HepG2 (cell line): ENCODE measurements around the gene SLC5A10. TPM values are rescaled to one million over a fixed set of nuclear protein-coding genes. Genes with fewer than 3 reads are reported as not detected.

Experiments used
- GATAD2A ChIP-seq: IDR thresholded peaks from 2 replicates; pipeline ENCODE4 v1.6.1; 2016
- NFKBIZ ChIP-seq: IDR thresholded peaks from 2 replicates; pipeline ENCODE4 v1.6.1; 2018; ENCODE audit warnings: missing genetic modification reagents, missing compliant biosample characterization
- PTBP1 ChIP-seq: fragments of 200-400 bp; formaldehyde crosslinking; IDR thresholded peaks from 2 replicates; pipeline ENCODE4 v1.6.1; 2018; ENCODE audit warnings: low read length, low read depth; ENCODE audit not compliant: poor library complexity, severe bottlenecking
- SMAD1 ChIP-seq: sonication (generic); formaldehyde crosslinking; IDR thresholded peaks from 2 replicates; pipeline ENCODE4 v1.4.0; 2020; ENCODE audit warnings: missing genetic modification reagents, low read depth, mild to moderate bottlenecking, borderline replicate concordance
- SMYD3 ChIP-seq: sonication (generic); formaldehyde crosslinking; IDR thresholded peaks from 2 replicates; pipeline ENCODE4 v1.8.1; 2023; ENCODE audit warnings: mild to moderate bottlenecking, missing genetic modification reagents
- YEATS4 ChIP-seq: sonication (generic); formaldehyde crosslinking; IDR thresholded peaks from 2 replicates; pipeline ENCODE4 v1.4.0; 2020; ENCODE audit warnings: missing genetic modification reagents, borderline replicate concordance
- ZNF292 ChIP-seq: sonication (generic); formaldehyde crosslinking; IDR thresholded peaks from 2 replicates; pipeline ENCODE4 v1.8.1; 2022; ENCODE audit warnings: mild to moderate bottlenecking, low read depth, missing genetic modification reagents, borderline replicate concordance
- ZNF3 ChIP-seq: IDR thresholded peaks from 2 replicates; pipeline ENCODE4 v1.7.0; 2017; ENCODE audit warnings: inconsistent platforms
- ZNF33B ChIP-seq: sonication (generic); formaldehyde crosslinking; IDR thresholded peaks from 2 replicates; pipeline ENCODE4 v1.5.1; 2020; ENCODE audit warnings: mild to moderate bottlenecking, missing genetic modification reagents
- ZNF501 ChIP-seq: sonication (generic); formaldehyde crosslinking; IDR thresholded peaks from 2 replicates; pipeline ENCODE4 v1.5.1; 2020; ENCODE audit warnings: mild to moderate bottlenecking, moderate library complexity, missing genetic modification reagents
- ZNF562 ChIP-seq: sonication (generic); formaldehyde crosslinking; IDR thresholded peaks from 2 replicates; pipeline ENCODE4 v1.8.0; 2022; ENCODE audit warnings: missing genetic modification reagents, borderline replicate concordance
- ZNF879 ChIP-seq: sonication (generic); formaldehyde crosslinking; IDR thresholded peaks from 2 replicates; pipeline ENCODE4 v1.8.1; 2023; ENCODE audit warnings: missing genetic modification reagents
- polyA plus RNA-seq, 8 experiments: library from polyadenylated mRNA; depleted of rRNA in 3 of 8; stranded (reverse) in 7 of 8; unstranded in 1 of 8; fragments of >200 nt; fragmentation: Illumina TruSeq in 4 of 8; extraction: Trizol in 4 of 8; gene quantifications; 2 replicates each; pipeline versions ENCODE4 v1.2.1 to v1.2.3, GENCODE V29; 2011 to 2016; ENCODE audit warnings: low read depth in 4 of 8, missing spikeins in 1 of 8, mixed read lengths in 1 of 8; ENCODE audit not compliant: insufficient read depth in 1 of 8
- total RNA-seq, 5 experiments: library from RNA; depleted of rRNA; stranded (reverse); fragments of >200 nt; fragmentation: Illumina TruSeq; extraction: Trizol; gene quantifications; 2 replicates each; pipeline ENCODE4 v1.2.3, GENCODE V29; 2016; ENCODE audit warnings: low read depth in 1 of 5
- TF ChIP-seq, protein P1 (sequence below): sonication (generic); formaldehyde crosslinking; IDR thresholded peaks from 2 replicates; pipeline ENCODE4 v1.4.0; 2020; ENCODE audit warnings: missing genetic modification reagents, mild to moderate bottlenecking, borderline replicate concordance
- TF ChIP-seq, protein P2 (sequence below): sonication (generic); formaldehyde crosslinking; IDR thresholded peaks from 2 replicates; pipeline ENCODE4 v1.4.0; 2020; ENCODE audit warnings: missing genetic modification reagents
- TF ChIP-seq, protein P3 (sequence below): sonication (generic); formaldehyde crosslinking; IDR thresholded peaks from 2 replicates; pipeline ENCODE4 v1.8.1; 2023; ENCODE audit warnings: mild to moderate bottlenecking, missing genetic modification reagents, borderline replicate concordance
- TF ChIP-seq, protein P4 (sequence below): sonication (generic); IDR thresholded peaks from 2 replicates; pipeline ENCODE4 v1.6.1; 2016; ENCODE audit warnings: low read depth, borderline replicate concordance
- TF ChIP-seq, protein P5 (sequence below): sonication (generic); formaldehyde crosslinking; IDR thresholded peaks from 2 replicates; pipeline ENCODE4 v1.9.0; 2021; ENCODE audit warnings: mild to moderate bottlenecking, missing genetic modification reagents
- TF ChIP-seq, protein P6 (sequence below): sonication (generic); formaldehyde crosslinking; IDR thresholded peaks from 2 replicates; pipeline ENCODE4 v1.5.0; 2020; ENCODE audit warnings: missing genetic modification reagents

The SLC5A10 gene
- total and polyA plus RNA-seq, 2 of the 13 experiments (the other 11 are each of a cell fraction or from before 2014, with no cell fraction given), result 0.05 TPM; not detected in 1

DNA sequence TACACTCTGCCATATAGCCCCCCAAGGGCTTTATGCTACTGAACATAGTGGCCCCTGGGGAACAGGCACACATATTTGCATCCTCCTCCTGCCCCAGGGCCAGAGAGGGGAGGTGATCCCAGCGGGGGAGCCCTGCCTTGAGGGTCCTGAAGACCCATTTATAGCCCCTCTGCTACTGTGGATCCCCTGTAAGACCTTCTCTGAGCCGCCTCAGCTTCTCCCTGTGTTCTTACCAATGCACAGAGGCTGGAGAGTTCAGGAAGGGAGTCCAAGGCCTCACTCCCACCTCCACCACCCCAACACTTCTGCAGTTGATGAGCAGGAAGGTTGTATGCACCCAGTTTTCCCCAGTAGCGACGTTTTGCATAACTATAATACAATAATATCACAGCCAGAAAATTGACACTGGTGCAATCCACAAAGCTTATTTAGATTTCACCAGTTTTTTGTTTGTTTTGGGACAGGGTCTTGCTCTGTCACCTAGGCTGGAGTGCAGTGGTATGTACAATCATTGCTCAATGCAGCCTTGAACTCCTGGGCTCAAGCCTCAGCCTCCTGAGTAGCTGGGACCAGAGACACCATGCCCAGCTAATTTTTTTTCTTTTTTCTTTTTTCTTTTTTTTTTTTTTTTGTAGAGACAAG lies 53.9 kb downstream of the SLC5A10 start (continued):
- TF ChIP-seq, protein P1, sequence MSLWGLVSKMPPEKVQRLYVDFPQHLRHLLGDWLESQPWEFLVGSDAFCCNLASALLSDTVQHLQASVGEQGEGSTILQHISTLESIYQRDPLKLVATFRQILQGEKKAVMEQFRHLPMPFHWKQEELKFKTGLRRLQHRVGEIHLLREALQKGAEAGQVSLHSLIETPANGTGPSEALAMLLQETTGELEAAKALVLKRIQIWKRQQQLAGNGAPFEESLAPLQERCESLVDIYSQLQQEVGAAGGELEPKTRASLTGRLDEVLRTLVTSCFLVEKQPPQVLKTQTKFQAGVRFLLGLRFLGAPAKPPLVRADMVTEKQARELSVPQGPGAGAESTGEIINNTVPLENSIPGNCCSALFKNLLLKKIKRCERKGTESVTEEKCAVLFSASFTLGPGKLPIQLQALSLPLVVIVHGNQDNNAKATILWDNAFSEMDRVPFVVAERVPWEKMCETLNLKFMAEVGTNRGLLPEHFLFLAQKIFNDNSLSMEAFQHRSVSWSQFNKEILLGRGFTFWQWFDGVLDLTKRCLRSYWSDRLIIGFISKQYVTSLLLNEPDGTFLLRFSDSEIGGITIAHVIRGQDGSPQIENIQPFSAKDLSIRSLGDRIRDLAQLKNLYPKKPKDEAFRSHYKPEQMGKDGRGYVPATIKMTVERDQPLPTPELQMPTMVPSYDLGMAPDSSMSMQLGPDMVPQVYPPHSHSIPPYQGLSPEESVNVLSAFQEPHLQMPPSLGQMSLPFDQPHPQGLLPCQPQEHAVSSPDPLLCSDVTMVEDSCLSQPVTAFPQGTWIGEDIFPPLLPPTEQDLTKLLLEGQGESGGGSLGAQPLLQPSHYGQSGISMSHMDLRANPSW (CRISPR knock-in tag), result no peak
- TF ChIP-seq, protein P2, sequence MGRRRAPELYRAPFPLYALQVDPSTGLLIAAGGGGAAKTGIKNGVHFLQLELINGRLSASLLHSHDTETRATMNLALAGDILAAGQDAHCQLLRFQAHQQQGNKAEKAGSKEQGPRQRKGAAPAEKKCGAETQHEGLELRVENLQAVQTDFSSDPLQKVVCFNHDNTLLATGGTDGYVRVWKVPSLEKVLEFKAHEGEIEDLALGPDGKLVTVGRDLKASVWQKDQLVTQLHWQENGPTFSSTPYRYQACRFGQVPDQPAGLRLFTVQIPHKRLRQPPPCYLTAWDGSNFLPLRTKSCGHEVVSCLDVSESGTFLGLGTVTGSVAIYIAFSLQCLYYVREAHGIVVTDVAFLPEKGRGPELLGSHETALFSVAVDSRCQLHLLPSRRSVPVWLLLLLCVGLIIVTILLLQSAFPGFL (CRISPR knock-in tag), result no peak
- TF ChIP-seq PTBP1 (no peak), YEATS4 (CRISPR knock-in tag) (no peak; the same call in 1 of the 2 replicates), SMAD1 (no peak), ZNF33B (CRISPR knock-in tag) (no peak), ZNF562 (CRISPR knock-in tag) (no peak), ZNF292 (CRISPR knock-in tag) (no peak), ZNF501 (CRISPR knock-in tag) (no peak), NFKBIZ (CRISPR knock-in tag) (peak; percentile 64; the same call in 1 of the 2 replicates), ZNF3 (peak; percentile 81), SMYD3 (CRISPR knock-in tag) (no peak), ZNF879 (CRISPR knock-in tag) (no peak), GATAD2A (peak; percentile 95)
- TF ChIP-seq, protein P3, sequence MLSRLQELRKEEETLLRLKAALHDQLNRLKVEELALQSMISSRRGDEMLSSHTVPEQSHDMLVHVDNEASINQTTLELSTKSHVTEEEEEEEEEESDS (CRISPR knock-in tag), result no peak
- TF ChIP-seq, protein P4, sequence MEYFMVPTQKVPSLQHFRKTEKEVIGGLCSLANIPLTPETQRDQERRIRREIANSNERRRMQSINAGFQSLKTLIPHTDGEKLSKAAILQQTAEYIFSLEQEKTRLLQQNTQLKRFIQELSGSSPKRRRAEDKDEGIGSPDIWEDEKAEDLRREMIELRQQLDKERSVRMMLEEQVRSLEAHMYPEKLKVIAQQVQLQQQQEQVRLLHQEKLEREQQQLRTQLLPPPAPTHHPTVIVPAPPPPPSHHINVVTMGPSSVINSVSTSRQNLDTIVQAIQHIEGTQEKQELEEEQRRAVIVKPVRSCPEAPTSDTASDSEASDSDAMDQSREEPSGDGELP, result peak; percentile 43; the same call in 1 of the 2 replicates
- TF ChIP-seq, protein P5, sequence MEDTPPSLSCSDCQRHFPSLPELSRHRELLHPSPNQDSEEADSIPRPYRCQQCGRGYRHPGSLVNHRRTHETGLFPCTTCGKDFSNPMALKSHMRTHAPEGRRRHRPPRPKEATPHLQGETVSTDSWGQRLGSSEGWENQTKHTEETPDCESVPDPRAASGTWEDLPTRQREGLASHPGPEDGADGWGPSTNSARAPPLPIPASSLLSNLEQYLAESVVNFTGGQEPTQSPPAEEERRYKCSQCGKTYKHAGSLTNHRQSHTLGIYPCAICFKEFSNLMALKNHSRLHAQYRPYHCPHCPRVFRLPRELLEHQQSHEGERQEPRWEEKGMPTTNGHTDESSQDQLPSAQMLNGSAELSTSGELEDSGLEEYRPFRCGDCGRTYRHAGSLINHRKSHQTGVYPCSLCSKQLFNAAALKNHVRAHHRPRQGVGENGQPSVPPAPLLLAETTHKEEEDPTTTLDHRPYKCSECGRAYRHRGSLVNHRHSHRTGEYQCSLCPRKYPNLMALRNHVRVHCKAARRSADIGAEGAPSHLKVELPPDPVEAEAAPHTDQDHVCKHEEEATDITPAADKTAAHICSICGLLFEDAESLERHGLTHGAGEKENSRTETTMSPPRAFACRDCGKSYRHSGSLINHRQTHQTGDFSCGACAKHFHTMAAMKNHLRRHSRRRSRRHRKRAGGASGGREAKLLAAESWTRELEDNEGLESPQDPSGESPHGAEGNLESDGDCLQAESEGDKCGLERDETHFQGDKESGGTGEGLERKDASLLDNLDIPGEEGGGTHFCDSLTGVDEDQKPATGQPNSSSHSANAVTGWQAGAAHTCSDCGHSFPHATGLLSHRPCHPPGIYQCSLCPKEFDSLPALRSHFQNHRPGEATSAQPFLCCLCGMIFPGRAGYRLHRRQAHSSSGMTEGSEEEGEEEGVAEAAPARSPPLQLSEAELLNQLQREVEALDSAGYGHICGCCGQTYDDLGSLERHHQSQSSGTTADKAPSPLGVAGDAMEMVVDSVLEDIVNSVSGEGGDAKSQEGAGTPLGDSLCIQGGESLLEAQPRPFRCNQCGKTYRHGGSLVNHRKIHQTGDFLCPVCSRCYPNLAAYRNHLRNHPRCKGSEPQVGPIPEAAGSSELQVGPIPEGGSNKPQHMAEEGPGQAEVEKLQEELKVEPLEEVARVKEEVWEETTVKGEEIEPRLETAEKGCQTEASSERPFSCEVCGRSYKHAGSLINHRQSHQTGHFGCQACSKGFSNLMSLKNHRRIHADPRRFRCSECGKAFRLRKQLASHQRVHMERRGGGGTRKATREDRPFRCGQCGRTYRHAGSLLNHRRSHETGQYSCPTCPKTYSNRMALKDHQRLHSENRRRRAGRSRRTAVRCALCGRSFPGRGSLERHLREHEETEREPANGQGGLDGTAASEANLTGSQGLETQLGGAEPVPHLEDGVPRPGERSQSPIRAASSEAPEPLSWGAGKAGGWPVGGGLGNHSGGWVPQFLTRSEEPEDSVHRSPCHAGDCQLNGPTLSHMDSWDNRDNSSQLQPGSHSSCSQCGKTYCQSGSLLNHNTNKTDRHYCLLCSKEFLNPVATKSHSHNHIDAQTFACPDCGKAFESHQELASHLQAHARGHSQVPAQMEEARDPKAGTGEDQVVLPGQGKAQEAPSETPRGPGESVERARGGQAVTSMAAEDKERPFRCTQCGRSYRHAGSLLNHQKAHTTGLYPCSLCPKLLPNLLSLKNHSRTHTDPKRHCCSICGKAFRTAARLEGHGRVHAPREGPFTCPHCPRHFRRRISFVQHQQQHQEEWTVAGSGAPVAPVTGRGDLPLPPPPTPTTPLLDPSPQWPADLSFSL (CRISPR knock-in tag), result no peak
- TF ChIP-seq, protein P6, sequence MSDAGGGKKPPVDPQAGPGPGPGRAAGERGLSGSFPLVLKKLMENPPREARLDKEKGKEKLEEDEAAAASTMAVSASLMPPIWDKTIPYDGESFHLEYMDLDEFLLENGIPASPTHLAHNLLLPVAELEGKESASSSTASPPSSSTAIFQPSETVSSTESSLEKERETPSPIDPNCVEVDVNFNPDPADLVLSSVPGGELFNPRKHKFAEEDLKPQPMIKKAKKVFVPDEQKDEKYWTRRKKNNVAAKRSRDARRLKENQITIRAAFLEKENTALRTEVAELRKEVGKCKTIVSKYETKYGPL, result no peak
